GM19035 (cell line): ENCODE measurements around the gene PPT2.
"Not testable (repeated sequence)": the region's sequence is repeated elsewhere in the genome, so short reads cannot be mapped to it uniquely, and the experiment has no call there.

Experiments used
- ATAC-seq: cut with Tn5 transposase; IDR thresholded peaks from one replicate; pipeline ENCODE4 v1.9.1; 2021; ENCODE audit not compliant: unreplicated experiment

Gene PPT2

GRCh38 chr6:32188381-32189068, 34.6 kb downstream of the PPT2 start:
- ATAC-seq = no peak

- ATAC-seq = no peak
These were observed 35.3 kb downstream of the PPT2 start for GRCh38 chr6:32189069-32189741.

- no peak for ATAC-seq
These were observed 35.8 kb downstream of the PPT2 start for GRCh38 chr6:32189742-32190053.

- ATAC-seq = peak; percentile 59
These were observed 36.3 kb downstream of the PPT2 start, which contains the start of gene PBX2 for GRCh38 chr6:32190054-32190851. PBX2 (minus strand) TSS chr6:32190202; CDS start chr6:32189915, 287 bp downstream.

- no peak for ATAC-seq
These were observed 37.2 kb downstream of the PPT2 start for GRCh38 chr6:32190911-32191677.

GRCh38 chr6:32191696-32192607, 38.0 kb downstream of the PPT2 start:
- no peak for ATAC-seq

- no peak for ATAC-seq
These were observed 38.7 kb downstream of the PPT2 start, which contains the start of gene GPSM3 for GRCh38 chr6:32192608-32193039. GPSM3 (minus strand) TSS chr6:32192643; CDS start chr6:32192513, 130 bp downstream.

GRCh38 chr6:32193096-32193495, 39.2 kb downstream of the PPT2 start:
- ATAC-seq = not testable (repeated sequence)

- no peak for ATAC-seq
These were observed 40.4 kb downstream of the PPT2 start for GRCh38 chr6:32194388-32194787.

GRCh38 chr6:32194825-32195651, 41.1 kb downstream of the PPT2 start:
- no peak for ATAC-seq

- ATAC-seq = peak; percentile 79
These were observed 41.6 kb downstream of the PPT2 start for GRCh38 chr6:32195652-32195901.

- peak; percentile 75 for ATAC-seq
These were observed 42.2 kb downstream of the PPT2 start for GRCh38 chr6:32195902-32196681.

- no peak for ATAC-seq
These were observed 43.0 kb downstream of the PPT2 start for GRCh38 chr6:32196682-32197616.

GRCh38 chr6:32198345-32198696, 44.4 kb downstream of the PPT2 start:
- no peak for ATAC-seq

- ATAC-seq = no peak
These were observed 44.9 kb downstream of the PPT2 start for GRCh38 chr6:32198866-32199265.

GRCh38 chr6:32200711-32201475, 47.0 kb downstream of the PPT2 start:
- ATAC-seq = no peak

GRCh38 chr6:32202186-32202585, 48.2 kb downstream of the PPT2 start:
- ATAC-seq = no peak
